SK-N-MC (cell line): Measurements from ENCODE around the gene CAPN2.

Source experiments
- EZH2 ChIP-seq: fragments of 200-600 bp; sonication (generic); IDR thresholded peaks from one replicate; pipeline ENCODE4 v1.6.1; 2017; ENCODE audit warnings: antibody characterized with exemption
- FOXP2 ChIP-seq: optimal IDR thresholded peaks from 2 replicates; pipeline ENCODE3; 2011; ENCODE audit warnings: mild to moderate bottlenecking, moderate library complexity; ENCODE audit not compliant: insufficient read depth; ENCODE audit errors: extremely low read length, control extremely low read depth
- POLR2AphosphoS5 ChIP-seq: IDR thresholded peaks from 2 replicates; pipeline ENCODE4 v1.6.1; 2012; ENCODE audit warnings: mild to moderate bottlenecking, low read depth, low read length, borderline replicate concordance

GRCh38 chr1:223793716-223794115, 81.4 kb downstream of the CAPN2 start:
- TF ChIP-seq POLR2AphosphoS5 (no peak), EZH2 (no peak), FOXP2 (no peak)
